Measurements from ENCODE around the gene GALR3.
"Not testable (repeated sequence)": the region's sequence is repeated elsewhere in the genome, so short reads cannot be mapped to it uniquely, and the experiment has no call there.

The GALR3 gene, protein sequence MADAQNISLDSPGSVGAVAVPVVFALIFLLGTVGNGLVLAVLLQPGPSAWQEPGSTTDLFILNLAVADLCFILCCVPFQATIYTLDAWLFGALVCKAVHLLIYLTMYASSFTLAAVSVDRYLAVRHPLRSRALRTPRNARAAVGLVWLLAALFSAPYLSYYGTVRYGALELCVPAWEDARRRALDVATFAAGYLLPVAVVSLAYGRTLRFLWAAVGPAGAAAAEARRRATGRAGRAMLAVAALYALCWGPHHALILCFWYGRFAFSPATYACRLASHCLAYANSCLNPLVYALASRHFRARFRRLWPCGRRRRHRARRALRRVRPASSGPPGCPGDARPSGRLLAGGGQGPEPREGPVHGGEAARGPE

DNA sequence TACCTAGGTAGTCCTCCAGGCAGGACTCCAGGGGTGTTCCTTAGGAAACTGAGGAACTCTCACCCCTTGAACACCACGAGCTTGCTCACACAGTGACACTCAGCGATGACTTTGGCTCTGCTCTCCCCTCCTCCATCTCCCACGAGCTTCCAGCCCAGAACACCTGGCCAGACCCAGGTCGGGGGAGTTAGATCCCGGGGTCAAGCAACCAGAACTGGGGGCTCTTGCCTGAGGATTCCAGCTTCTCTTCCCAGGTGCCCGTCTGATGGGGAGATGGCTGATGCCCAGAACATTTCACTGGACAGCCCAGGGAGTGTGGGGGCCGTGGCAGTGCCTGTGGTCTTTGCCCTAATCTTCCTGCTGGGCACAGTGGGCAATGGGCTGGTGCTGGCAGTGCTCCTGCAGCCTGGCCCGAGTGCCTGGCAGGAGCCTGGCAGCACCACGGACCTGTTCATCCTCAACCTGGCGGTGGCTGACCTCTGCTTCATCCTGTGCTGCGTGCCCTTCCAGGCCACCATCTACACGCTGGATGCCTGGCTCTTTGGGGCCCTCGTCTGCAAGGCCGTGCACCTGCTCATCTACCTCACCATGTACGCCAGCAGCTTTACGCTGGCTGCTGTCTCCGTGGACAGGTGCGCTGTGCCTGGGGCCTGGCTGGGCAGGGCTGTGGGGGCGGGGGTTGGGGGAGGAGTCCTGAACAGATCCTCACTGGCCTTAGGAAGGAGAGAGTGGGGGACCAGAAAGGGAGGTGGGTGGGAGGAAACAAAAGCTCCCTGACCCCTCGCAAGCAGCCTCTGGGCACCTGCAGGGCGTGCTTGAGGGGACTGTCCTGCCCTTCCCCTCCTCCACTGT lies at the start of gene GALR3:
Gene GALR3, plus strand, starts transcription at position 249 of the 852 bp plus-strand sequence. Its CDS starts 25 bp downstream, at position 274.
- DNase-seq (ENCODE audit: low read depth, low spot score): no peak

DNA sequence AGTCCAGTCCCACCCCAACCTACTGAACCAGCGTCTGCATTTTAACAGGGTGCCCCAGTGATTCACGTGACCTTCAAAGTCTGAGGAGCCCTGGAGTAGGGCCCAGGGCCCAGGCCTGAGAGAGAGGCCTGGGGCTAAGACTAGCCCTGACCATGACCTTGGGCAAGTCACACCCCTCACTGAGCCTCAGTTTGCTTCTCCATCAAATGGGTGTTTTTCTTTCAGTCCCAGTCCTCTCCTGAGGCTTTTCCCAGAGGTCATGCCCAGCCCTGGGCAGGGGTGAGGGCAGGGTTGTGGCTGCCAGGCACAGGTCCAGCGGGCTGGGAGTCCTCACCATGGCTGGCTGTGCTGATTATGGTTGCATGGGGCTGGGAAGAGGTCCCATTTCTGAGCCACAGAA lies 48.5 kb upstream of the GALR3 start:
- DNase-seq (ENCODE audit: low read depth, low spot score): no peak

DNA sequence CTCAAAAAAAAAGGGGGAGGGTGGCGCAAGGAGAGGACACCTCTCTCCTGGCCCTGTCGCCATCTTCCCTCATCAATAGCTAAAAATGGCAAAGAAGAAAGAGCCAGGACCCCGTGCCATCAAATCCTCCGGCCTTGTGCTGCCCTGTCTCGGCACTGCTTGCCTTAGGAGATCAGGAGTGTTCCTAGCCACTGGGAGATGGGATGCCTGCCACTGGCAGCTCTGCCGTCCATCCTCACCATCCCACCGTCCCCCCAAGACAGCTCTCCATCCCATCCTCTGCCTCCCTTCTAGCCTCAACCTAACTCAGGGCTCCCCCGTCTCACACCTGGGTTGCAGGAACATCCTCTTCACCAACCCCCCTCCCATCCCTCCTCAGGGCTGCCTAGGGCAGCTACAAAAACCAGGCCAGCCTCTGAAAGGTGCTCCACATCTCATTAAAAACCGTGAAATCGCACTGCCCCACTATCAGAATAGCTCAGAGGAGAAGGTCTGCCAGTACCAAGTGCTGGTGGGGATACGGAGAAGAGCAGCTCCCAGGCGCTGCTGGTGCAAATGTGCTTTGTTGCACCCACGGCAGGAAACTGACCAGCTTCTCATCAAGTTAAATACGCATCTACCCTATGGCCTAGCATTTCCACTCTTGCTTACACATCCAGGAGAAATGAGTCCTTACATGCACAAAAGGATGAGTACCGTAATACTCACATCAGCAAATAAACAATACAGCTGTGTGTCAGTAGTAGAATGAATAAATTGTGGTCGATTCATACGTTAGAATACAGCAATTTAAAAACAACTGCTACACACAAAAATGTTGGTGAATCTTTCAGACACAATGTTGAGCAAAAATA lies 47.2 kb upstream of the GALR3 start:
- no peak for DNase-seq (ENCODE audit: low read depth, low spot score)

DNA sequence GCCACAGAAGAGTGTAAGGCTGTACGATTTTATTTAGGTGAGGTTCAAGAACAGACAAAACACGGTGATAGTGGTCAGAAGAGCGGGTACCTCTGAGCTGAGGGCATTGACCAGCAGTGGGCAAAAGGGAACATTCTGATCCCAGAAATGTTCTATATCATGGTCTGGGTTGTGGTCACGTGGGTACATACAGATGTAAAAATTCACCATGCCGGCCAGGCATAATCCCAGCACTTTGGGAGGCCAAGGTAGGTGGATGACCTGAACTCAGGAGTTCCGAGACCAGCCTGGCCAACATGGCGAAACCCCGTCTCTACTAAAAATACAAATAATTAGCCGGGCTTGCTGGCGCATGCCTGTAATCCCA lies 46.6 kb upstream of the GALR3 start:
- DNase-seq (ENCODE audit: low read depth, low spot score): no peak

DNA sequence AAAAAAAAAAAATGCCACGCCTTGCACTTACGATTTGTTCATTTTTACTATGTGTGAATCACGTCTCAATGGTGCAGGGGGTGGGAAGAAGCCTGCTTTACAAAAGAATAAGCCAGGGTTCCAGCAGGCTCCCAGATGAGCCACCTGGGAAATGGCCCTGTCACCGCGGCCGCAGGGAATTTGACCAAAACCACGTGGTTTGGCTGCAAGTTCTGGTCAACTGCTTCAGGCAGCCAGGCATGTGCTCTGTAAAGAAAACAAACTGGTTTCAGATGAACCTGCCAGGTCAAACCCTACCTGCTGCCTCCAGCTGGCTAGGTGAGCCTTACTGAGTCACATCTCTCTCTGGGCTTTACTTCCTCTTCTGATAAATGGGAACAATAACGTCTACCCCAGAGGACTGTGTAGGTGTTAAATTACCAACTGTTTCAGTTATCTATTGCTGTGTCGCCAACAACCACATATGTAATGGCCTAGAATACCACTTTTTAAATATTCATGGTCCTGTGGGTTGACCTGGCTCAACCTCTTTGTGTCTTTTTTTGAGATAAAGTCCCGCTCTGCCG lies 46.0 kb upstream of the GALR3 start:
- peak; percentile 84 for DNase-seq (ENCODE audit: low read depth, low spot score)

DNA sequence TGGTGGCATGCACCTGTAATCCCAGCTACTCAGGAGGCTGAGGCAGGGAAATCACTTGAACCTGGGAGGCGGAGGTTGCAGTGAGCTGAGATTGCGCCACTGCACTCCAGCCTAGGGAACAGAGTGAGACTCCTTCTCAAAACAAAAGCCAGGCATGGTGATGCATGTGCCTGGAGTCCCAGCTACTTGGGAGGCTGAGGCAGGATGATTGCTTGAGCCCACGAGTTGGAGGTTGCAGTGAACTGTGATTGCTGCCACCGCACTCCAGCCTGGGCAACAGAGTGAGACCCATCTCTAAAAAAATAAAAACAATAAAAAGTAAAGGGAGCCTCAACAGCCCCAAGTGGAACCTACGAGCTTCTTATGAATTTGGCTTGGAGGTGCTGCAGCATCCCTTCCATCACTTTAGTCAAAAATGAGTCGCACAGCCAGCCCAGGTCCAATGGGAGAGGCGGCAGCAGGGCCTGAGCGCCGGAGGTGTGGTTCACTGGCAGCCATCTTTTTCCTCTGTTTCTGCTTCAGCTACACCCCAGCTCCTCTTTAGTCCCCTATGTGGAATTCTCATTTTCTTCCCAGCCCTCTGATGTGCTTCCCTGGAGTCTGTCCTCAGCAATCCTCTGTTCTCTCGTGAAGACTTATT lies 44.7 kb upstream of the GALR3 start:
- no peak for DNase-seq (ENCODE audit: low read depth, low spot score)

DNA sequence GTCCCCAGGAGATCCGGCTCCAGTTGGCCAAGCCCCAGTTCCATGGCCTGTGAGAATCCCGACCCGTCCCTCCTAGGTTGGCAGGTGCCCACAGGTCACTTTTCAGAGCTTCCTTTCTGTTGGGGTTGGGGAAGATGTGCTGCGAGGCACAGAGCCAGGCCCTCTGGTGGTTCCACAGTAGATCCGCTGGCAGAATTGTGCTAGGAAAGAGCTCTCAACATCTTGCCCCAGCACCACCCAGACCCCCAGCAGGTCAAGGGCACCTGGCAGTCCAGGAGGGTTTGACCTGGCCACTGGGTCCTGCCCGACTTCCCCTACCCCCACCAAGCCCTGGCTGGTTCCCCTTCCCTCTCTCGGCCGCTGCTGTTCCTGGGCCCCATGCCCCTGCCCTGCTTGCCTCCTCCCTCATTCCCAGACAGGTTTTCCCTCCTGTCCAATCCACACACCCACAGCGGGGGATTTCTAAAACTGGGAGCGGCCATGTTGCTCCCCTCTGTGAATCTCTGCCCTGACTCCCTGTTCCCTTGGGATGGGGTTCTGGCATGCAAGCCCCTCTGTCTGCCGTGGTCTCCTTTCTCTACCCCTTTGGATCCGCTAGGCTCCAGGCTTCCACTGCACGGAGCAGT lies 41.6 kb upstream of the GALR3 start:
- DNase-seq (ENCODE audit: low read depth, low spot score): peak; percentile 35

DNA sequence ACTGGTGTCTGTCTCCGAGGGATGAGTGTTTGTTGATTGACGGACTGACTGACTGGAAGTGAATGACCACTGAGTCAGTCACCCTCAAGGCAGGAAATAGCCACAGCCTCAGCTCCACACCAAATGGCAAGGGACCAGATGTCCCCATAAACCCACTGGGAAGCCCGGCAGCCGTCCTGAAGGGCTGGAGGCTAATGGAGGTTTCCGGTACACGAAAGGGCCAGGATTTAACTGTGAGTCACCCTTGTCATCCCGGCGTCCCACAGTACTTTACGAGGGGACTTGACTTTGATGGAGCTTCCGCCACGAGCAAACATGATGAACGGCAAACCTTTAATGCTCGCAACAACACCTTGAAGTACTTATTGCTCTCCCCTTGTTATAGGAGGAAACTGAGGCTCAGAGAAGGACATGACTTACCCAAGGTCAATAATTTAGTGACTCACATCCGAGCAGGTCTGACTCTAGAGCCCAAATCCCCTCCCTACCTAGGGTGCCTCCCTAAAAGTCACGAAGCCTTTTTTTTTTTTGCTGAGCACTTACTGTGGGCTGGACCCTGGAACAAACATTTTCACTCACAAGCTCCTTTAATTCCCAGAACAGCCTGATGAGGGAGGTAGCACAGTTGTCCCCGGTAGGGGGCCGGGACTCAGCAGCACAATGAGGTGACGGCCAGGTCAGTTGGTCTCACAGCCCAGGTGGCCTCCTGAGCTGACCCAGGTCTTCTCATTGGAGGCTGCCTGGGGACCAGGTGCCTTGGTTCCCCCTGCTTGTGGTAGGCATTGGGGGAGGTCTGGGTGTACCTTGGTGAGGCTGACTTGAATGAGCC lies 40.6 kb upstream of the GALR3 start:
- DNase-seq (ENCODE audit: low read depth, low spot score): no peak

DNA sequence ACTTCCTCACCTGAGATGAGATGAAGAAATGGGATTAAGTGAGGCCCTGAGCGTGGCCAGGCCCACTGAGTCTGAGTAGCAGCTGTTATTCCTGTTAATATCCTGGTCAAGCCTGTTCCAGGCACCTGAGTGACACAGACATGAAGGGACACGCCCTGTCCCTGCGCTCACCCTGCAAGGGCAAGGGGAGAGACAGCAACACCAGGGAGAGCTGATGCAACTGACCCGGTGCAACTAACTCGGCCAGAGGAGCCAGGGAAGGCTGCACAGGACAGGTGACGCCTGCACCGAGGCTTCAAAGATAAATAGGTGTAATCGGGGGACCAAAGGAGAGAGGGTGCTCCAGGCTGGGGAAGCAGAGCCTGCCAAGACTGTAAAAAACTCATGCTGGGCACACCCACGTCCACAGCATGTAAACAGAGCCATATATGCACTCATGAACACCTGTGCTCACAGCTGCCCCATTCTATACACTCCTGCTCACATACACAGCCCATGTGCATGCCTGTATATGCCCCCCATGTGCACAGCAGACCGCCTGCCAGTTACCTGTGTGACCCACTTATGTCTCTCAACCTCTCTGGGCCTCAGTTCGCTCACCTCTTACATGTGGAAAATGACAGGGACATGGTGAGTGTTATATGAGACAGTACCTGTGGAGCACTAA lies 38.2 kb upstream of the GALR3 start:
- DNase-seq (ENCODE audit: low read depth, low spot score): peak; percentile 22

DNA sequence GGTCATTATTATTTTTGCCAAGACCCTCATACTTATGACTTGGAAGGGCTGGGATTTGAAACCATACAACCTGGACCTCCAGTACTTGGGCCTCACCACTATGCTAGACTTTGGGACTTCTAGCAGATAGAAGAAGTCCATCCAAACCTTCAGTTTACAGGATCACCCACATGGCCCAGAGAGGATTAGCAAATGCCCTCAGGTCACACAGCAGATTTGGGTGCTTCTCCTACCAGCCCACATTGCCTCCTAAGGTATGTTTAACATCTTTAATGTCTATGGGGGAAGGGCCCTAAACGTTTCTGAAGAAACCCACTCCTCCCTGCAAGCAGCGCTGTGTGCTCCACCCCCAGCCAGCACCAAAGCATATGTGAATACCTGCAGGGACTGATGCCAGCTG lies 32.9 kb upstream of the GALR3 start:
- DNase-seq (ENCODE audit: low read depth, low spot score): no peak

DNA sequence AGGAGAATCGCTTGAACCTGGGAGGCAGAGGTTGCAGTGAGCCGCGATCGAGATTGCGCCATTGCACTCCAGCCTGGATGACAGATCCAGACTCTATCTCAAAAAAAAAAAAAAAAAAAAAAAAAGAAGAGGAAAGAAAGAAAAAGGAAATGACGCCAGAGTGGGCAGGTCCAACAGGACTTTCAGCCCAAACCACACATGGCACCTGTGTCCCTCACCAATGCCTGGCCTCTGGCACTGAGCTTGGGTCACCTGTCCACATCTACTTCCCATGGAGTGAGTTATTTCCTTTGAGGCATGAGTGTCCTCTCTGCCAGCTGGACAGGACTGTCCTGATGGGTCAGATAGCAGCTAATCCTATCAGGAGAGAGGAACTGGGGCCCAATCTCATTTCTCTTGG lies 30.7 kb upstream of the GALR3 start:
- DNase-seq (ENCODE audit: low read depth, low spot score): no peak

DNA sequence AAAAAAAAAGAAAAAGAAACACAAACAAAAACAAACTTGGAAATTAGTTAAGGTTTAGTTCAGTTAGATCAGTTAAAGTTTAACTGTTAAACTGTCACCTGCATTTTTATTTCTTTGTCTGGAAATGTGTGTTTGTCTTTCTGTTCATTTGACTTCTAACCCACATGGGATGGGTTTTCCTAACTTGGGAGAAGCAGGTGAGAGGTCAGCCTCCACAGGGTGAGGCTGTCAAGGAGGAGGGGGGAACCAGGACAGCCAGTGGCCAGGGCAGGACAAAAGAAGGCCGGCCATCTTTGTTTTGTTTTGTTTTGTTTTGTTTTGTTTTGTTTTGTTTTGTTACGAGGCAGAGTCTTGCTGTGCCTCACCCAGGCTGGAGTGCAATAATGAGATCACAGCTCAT lies 28.8 kb upstream of the GALR3 start:
- DNase-seq (ENCODE audit: low read depth, low spot score): no peak

DNA sequence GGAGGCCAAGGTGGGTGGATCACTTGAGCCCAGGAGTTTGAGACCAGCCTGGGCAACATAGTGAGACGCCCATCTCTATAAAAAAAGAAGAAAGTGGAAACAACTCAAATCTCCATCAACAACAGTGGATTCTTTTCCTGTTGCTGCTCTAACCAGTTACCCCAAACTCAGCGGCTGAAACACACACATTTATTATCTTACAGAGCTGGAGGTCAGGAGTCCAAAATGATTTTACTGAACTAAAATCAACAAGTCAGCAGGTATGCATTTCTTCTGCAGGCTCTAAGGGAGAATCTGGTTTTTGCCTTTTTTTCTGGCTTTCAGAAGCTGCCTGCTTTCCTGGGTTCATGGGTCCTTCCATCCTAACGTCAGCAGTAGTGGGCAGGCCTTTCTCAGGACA lies 27.1 kb upstream of the GALR3 start:
- DNase-seq (ENCODE audit: low read depth, low spot score): no peak

DNA sequence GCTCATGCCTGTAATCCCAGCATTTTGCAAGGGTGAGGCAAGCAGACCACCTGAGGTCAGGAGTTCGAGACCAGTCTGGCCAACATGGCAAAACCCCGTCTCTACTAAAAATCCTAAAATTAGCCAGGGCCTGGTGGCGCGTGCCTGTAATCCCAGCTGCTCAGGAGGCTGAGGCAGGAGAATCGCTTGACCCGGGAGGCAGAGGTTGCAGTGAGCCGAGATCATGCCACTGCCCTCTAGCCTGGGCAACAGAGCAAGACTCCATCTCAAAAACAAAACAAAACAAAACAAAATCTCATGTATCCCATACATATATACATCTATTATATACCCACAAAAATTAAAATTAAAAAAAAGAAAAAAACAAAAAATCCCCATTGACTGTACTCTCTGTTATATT lies 25.9 kb upstream of the GALR3 start:
- DNase-seq (ENCODE audit: low read depth, low spot score): not testable (repeated sequence)

DNA sequence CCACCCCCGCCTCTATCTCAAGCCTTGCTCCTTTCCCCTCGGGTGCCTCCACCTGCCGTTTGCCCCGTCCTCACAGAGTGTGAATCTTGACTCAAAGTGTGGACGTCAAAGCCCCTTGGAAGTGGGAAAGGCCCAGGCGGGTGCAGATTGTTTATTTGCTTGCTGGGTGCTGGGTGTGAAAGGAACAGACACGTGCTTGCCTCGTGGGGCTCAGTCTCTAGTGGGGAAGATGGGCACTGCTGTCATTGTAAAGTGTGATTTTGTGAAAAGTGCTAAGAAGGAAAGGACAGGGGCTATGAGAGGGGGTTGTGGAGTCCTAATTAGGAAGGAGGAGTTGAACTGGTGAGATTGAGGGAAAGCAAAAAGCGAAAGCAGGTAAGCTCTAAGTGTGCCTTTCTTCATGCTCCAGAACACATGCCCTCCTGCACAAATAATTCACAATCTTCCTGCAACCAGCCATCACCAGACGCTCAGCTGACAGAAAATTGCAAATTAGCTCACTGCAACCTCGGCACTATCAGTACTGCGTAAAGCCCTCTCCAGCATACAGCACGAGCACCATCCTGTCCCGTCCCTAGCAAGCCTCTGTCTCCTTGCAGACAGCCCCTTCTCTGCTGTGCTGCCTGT lies 25.2 kb upstream of the GALR3 start:
- no peak for DNase-seq (ENCODE audit: low read depth, low spot score)

DNA sequence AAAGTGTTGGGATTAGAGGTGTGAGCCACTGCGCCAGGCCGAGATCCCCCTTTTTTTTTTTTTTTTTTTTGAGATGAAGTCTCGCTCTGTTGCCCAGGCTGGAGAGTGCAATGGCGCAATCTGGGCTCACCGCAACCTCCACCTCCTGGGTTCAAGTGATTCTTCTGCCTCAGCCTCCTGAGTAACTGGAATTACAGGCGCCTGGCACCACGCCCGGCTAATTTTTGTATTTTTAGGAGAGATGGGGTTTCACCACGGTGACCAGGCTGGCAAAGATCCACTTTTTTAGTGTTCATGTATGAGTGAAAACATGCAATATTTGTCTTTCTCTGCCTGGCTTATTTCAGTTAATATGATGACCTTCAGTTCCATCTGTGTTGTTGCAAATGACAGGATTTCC lies 23.2 kb upstream of the GALR3 start:
- not testable (repeated sequence) for DNase-seq (ENCODE audit: low read depth, low spot score)

DNA sequence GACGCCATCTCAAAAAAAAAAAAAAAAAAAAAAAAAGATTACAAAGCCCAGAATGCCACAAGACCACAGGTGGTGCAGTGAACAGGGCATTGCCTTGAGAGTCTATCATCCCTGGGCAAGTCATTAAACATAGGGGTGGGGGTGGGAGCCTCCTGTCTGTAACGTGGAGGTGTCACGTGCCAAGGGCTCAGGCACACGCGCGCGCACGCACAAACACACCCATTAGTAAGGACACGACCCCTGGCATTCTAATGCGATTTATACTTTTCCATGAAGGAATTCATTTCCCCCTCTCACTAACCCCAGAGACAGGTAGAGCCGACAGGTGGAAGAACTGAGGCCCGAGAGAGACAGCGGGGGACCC lies 21.3 kb upstream of the GALR3 start:
- DNase-seq (ENCODE audit: low read depth, low spot score): no peak

DNA sequence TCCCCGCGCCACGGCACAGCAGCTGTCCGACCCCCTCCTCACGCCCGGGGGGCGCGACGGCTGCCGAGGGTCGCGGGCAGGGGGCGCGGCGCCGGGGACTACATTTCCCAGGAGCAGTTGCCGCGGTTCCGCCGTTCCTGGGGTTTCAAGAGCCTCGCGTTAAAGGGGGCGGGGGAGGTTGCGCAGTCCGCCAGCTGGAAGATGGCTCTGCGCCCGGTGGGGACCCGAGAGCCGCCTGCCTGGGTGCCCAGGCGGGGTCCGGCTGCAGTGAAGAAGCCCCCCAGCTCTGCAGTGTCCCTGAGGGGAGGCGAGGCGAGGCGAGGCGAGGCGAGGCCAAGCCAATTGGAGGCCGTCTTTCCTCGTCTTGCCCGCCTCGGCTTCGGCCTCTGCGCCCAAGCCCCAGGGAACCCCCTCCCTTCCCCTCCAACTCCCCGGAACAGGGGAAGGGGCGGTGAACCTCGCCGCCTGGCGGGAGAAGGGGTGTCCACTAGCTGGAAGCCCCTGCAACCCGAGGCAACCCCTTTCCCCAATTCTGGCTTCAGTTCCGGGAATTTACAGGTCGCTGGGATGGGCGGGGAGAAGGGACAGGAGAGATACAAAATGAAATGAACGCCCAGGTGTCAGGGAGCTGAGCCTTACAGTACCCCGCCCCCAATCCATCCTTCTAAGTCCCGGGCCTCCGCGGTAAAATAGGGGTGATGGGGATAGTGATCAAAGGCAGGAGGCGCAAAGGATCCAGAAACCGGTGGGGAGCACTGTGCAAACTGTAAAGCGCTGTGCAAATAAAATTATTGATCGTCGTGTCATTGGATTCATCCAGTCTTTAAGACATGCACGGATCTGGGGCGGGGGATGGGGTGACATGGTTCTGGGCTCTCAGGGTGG lies 20.6 kb upstream of the GALR3 start:
- peak; percentile 68 for DNase-seq (ENCODE audit: low read depth, low spot score)
